ENCODE measurements around the gene SPATA25.
"Not testable (repeated sequence)": the region's sequence is repeated elsewhere in the genome, so short reads cannot be mapped to it uniquely, and the experiment has no call there.

SPATA25 gene

GRCh38 chr20:45913116-45913515, 25.7 kb upstream of the SPATA25 start:
- DNase-seq (ENCODE audit: low read depth, low spot score), result no peak

GRCh38 chr20:45912344-45912682, 24.9 kb upstream of the SPATA25 start:
- no peak for DNase-seq (ENCODE audit: low read depth, low spot score)

GRCh38 chr20:45911486-45912343, 24.3 kb upstream of the SPATA25 start, which contains the start of gene PLTP:
Gene PLTP, minus strand, starts transcription at chr20:45912155. Its CDS starts 703 bp downstream, at chr20:45911452.
- no peak for DNase-seq (ENCODE audit: low read depth, low spot score)

GRCh38 chr20:45910670-45911485, 23.5 kb upstream of the SPATA25 start:
- DNase-seq (ENCODE audit: low read depth, low spot score), result peak; percentile 100

GRCh38 chr20:45909817-45910669, 22.6 kb upstream of the SPATA25 start:
- DNase-seq (ENCODE audit: low read depth, low spot score), result no peak

GRCh38 chr20:45909336-45909808, 21.9 kb upstream of the SPATA25 start:
- DNase-seq (ENCODE audit: low read depth, low spot score), result no peak

- DNase-seq (ENCODE audit: low read depth, low spot score), result no peak
These were observed 20.7 kb upstream of the SPATA25 start for GRCh38 chr20:45908084-45908483.

- DNase-seq (ENCODE audit: low read depth, low spot score), result no peak
These were observed 20.0 kb upstream of the SPATA25 start for GRCh38 chr20:45907219-45907948.

- DNase-seq (ENCODE audit: low read depth, low spot score), result no peak
These were observed 18.2 kb upstream of the SPATA25 start for GRCh38 chr20:45905505-45906079.

GRCh38 chr20:45904583-45905504, 17.4 kb upstream of the SPATA25 start:
- DNase-seq (ENCODE audit: low read depth, low spot score), result no peak

GRCh38 chr20:45902199-45902701, 14.8 kb upstream of the SPATA25 start:
- DNase-seq (ENCODE audit: low read depth, low spot score), result no peak

- not testable (repeated sequence) for DNase-seq (ENCODE audit: low read depth, low spot score)
These were observed 13.9 kb upstream of the SPATA25 start for GRCh38 chr20:45901332-45901731.

GRCh38 chr20:45899046-45899835, 11.8 kb upstream of the SPATA25 start:
- no peak for DNase-seq (ENCODE audit: low read depth, low spot score)

- no peak for DNase-seq (ENCODE audit: low read depth, low spot score)
These were observed 10.9 kb upstream of the SPATA25 start for GRCh38 chr20:45898285-45898684.

GRCh38 chr20:45897692-45898091, 10.3 kb upstream of the SPATA25 start:
- no peak for DNase-seq (ENCODE audit: low read depth, low spot score)

- DNase-seq (ENCODE audit: low read depth, low spot score), result no peak
These were observed 9.9 kb upstream of the SPATA25 start for GRCh38 chr20:45897289-45897688.

GRCh38 chr20:45896641-45897161, 9.3 kb upstream of the SPATA25 start:
- no peak for DNase-seq (ENCODE audit: low read depth, low spot score)

- no peak for DNase-seq (ENCODE audit: low read depth, low spot score)
These were observed 7.4 kb upstream of the SPATA25 start for GRCh38 chr20:45894797-45895196.

Measured in iPS DF 19.7 (cell line).